Stimulated activated naive CD8-positive, alpha-beta T cell treated with anti-CD3 and anti-CD28 coated beads, Interleukin-15, Interleukin-2, amounts not matched to agents 100 U/mL and 50 U/mL, for 24 hours (primary cell): ENCODE data around the gene ALK.
"Not testable (repeated sequence)": the region's sequence is repeated elsewhere in the genome, so short reads cannot be mapped to it uniquely, and the experiment has no call there.

Source experiments
- ATAC-seq: fragments of 150-1000 bp; cut with Tn5 transposase; one replicate; pipeline ENCODE4 v1.10.0; 2021
- DNase-seq: peaks from one replicate; pipeline ENCODE4 v3.0.0; 2021

Gene ALK

DNA sequence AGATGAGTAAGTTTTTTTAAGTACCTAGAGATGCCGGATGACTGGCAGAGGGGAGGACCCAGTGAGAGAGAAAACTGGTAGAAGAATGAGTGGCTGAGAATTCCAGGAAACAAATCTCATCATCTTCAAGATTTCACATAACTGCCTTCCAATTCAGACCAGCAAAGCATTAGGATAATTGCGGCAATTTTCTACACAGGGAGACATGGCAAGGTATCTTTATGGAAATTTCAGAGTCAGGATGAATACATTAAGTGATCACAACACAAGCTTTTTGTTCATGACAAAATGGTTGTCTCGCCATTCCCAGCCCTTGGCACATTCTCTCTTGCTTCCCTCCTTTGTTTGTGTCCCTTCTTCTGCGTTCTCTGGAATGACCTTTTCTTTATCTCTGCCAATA is 82.1 kb downstream of the ALK start:
- DNase-seq: no peak
- no peak for ATAC-seq

DNA sequence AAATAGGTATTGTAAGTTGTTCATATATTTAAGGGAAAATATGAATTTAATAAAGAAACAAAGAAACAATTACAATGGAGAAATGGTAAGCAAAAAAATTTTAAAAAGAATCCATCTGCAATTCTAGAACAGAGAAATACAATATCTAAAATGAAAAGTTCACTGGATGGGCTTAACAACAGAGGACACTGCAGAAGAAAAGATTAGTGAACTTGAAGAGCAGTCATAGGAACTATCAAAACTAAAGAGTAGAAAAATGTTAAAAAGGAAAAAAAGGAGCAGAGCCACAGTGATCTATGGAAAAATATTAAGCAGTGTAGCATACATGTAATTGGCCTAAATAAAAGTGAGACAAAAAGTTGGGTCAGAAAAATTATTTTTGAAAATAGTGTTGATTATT is 83.5 kb downstream of the ALK start:
- ATAC-seq: no peak
- no peak for DNase-seq

DNA sequence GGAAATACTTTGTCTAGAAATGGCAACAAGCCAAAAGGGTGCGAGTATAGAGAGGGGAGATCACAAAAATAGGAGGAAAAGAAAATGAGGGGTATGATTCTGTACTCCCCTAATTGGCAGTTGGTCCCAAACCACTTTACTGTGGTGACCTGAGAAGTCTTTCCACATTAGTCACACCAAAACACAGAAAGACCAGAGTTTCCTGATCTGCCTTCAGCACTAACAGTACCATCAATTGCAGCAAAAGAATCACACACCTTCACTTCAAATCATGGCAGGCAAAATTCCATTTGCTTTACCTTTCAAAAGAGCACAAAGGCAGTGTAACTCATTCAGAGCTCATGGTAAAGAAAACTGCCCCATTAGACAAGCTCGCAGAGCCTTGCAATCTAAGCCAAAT is 86.8 kb downstream of the ALK start:
- ATAC-seq: no peak

GRCh38 chr2:29834036-29834540 is 87.3 kb downstream of the ALK start:
- ATAC-seq: no peak
- DNase-seq: no peak

More for the DNA sequence above, 86.8 kb downstream of the ALK start:
- no peak for DNase-seq

DNA sequence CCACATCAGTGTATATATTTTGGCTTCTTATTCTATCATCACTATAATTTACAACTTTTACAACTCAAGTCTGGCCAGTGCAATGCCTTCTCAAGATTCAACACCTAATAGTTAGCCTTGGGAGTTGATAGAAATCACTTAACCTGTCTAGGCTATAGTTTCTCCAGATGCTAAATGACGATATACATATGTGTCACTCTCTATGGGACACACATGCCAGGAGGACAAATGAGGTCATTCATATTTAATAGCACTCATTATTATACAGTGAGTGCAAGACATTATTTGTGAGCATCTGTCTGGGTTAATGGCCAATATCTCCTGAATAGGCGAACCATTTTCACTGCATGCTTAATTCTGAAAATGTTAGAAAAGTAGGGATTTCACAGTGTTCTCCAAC is 89.8 kb downstream of the ALK start:
- no peak for ATAC-seq
- DNase-seq: no peak

DNA sequence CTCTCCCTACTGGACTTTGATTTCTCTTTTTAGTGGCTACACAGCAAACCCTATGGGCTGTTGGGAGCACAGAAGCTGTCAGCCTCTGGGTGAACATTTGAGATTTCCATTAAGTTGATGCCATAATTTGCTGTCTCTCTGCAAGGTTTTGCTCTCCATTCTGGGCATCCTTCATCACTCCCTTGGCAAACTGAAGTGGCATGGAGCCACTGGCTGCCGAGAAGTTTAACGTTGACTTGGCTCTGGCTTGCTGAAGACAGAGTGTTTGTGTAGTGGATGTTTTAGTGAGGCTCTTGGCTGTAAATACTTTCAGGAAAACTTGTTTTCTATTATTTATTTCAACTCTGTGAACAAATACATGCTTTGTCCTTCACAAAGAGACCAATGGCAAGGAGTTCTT is 91.5 kb downstream of the ALK start:
- DNase-seq (no peak), ATAC-seq (no peak)

DNA sequence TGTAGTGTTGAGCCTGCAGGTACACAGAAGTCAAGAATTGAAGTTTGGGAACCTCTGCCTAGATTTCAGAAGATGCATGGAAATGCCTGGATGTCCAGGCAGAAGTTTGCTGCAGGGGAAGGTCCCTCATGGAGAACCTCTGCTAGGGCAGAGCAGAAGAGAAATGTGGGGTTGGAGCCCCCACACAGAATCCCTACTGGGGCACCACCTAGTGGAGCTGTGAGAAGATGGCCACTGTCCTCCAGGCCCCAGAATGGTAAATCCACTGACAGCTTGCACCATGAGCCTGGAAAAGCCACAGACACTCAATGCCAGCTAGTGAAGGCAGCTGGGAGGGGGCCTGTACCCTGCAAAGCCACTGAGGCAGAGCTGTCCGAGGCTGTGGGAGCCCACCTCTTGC is 97.2 kb downstream of the ALK start:
- not testable (repeated sequence) for DNase-seq, ATAC-seq

DNA sequence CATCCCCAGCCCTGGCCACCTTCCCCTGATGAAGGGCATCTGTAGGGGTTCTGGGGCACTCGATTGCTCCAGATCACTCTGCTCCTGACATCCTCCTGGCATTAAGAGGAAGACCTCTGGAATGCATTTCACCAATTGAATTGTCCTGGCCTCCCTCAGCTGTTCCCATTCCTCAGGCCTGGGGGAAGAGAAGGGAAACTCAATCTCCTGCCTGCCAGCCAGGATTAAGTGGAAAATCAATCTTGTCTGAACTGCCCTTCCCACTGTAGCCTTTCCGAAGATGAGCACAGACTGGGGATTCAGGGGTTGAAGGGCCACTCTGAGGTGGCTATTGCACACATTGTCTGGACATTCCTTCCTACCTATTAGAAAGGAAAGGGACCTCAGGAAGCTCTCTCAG is 99.8 kb downstream of the ALK start:
- ATAC-seq: no peak
- DNase-seq: no peak

DNA sequence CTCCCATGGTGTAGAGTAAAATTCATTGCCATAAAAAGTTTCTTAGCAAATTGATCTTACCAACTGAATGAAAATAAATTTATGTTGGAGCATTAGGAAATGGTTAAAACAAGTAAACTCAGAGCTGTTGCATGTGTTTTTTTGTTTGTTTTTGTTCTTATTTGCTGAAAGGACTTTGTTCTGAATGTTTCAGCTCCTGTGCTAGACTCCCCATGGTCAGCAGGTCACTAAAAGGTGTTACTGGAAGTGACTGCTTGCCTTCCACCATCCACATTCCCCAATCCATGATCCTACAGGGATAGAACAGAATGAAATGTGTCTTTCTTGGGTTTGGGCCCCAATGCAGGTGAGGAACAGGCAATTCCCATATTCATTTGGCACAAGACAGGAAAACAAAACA is 101.8 kb downstream of the ALK start:
- ATAC-seq: no peak
- no peak for DNase-seq

GRCh38 chr2:29817801-29818680 is 103.3 kb downstream of the ALK start:
- no peak for ATAC-seq
- no peak for DNase-seq

GRCh38 chr2:29817299-29817698 is 104.1 kb downstream of the ALK start:
- DNase-seq (no peak), ATAC-seq (no peak)

DNA sequence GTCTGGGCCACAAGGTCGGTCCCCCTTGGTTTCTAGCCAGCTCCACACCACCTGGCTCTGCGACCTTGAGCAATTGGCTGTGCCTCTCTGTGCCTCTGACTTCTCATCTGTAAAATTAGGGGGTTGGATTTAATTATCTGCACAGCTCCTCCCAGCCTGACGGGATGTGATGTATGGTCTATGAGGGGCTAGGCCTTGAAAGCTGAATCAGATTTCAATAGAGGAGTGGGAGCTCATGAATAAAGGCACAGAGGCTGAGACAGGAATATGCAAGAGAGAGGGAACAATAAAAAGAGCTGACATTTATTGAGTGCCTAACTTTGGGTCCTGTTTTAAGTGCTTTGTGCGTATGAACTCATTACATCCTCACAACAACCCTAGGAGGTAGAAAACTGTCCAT is 104.7 kb downstream of the ALK start:
- no peak for ATAC-seq
- no peak for DNase-seq

GRCh38 chr2:29811378-29811777 is 110.0 kb downstream of the ALK start:
- DNase-seq (no peak), ATAC-seq (no peak)

GRCh38 chr2:29810956-29811355 is 110.4 kb downstream of the ALK start:
- ATAC-seq (no peak), DNase-seq (no peak)

GRCh38 chr2:29808321-29808720 is 113.1 kb downstream of the ALK start:
- ATAC-seq: no peak
- no peak for DNase-seq

- DNase-seq (no peak), ATAC-seq (no peak)
Observed at GRCh38 chr2:29807082-29807481, 114.3 kb downstream of the ALK start.

- DNase-seq: no peak
- ATAC-seq: no peak
Observed at GRCh38 chr2:29806461-29806860, 114.9 kb downstream of the ALK start.

DNA sequence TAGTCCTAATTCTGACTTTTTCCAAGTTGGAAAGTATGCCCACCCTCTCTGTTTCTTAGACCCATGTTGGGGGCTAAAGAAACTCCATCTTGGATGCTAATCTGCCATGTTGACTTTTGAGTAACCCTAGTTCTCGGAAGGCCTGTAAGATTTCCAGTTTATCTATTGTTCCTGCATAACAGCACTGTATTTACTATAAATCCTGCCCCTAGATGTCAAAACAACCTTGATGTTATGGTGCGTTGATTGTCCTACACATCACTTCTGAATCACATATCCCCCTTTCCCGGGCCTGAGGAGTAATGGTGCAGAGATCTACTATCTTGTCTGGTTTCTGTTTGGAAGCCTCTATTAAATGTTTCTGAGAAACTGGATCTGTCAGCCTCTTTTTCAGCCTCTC is 116.7 kb downstream of the ALK start:
- ATAC-seq (no peak), DNase-seq (no peak)

- ATAC-seq: no peak
- no peak for DNase-seq
Observed at GRCh38 chr2:29803537-29803936, 117.8 kb downstream of the ALK start.

DNA sequence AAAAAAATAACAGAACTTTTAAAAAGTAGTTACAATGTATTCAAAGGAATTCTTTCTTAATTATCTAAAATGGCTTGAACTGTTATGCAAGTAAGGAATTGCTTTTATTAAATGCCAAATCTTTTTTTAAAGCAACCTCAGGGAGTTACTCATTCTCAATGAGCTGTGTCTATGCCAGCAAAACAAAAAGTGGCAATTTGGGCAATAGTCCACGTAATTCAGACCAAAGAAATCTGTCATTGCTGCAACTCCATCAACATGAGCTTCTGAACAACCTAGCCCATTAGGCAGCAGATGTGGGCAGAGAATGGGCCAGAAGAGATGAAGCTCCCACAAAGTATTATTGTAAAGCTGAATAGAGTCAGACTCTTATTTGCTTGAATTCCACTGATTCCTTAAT is 118.4 kb downstream of the ALK start:
- DNase-seq: no peak
- ATAC-seq: no peak

DNA sequence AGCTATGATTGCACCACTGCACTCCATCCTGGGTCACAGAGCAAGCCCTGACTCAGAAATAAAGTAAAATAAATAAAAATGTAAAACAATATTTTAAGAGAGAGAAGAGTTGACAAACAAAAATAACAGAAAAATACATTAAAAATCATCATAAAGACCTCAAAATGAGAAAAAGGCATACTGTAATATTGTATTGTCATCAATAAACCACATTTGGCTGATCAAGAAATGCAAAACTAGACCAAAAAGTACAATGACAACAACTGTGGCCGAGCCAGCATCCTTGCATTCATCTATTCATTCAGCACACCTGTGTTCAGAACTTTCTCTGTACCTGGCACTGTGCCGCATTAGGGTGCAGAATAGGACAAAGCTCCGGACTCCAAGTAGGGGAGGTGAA is 121.8 kb downstream of the ALK start:
- DNase-seq (no peak), ATAC-seq (no peak)

- ATAC-seq (no peak), DNase-seq (no peak)
Observed at GRCh38 chr2:29797916-29798315, 123.5 kb downstream of the ALK start.

DNA sequence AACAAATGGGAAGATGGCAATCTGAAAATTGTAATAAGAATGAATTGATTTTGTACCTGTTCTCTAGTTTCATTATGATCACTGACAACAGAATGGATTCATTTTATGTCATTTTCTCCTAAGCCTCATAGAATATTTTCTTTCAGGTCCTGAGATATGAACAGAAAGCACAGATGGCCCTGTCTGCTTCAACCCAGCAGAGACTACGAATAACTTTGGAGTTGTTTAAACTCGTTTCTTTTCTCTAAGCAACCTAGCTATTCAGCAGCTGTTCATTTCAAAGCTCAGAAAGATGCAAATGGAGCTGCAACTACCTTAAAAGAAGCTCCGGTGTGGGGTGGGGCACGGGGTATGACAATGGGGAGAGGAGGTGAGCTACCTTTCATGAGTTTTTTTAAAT is 124.9 kb downstream of the ALK start:
- ATAC-seq (no peak), DNase-seq (no peak)

DNA sequence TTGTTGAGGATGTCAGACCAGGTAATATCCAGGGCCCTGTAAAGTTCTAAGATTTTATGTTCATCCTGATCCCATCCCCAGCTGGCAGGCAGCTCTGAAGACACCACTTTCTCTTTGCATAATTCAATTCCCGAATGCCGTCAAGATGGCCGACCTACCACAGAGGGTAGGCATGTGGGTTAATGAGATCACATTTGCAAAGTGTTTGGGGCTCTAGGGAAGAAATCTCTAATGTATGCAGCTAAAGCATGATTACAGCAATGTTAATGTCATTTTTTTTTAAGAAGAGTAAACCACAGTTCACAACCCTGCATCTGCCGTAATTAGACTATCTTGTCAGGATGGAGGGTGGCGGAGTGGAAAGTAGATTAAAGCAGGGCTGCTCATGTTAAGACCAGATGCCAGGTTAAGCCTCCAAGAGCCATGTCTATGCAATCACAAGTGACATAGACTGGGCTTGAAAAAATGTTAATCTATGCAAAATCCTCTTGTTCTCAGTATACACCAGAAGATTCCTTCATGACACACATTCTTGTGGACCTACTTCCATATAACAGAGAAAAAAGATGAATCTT is 131.4 kb downstream of the ALK start:
- no peak for DNase-seq

More for the DNA sequence above, 131.4 kb downstream of the ALK start:
- ATAC-seq: no peak
